Thoracic aorta (tissue), 2 donors: ENCODE data around the gene HSCB. TPM values are rescaled to one million over a fixed set of nuclear protein-coding genes. Genes with fewer than 3 reads are reported as not detected.

Experiments
- ATAC-seq: fragments of 150-250 bp; one replicate; pipeline ENCODE4 v1.8.0; 2017; ENCODE audit warnings: low read depth; ENCODE audit not compliant: insufficient number of reproducible peaks, low FRiP score
- DNase-seq: peaks from one replicate; pipeline ENCODE4 v3.0.0-alpha.2; 2020; ENCODE audit warnings: low spot score
- H3K27ac ChIP-seq, 2 donors: fragments of 200-600 bp; sonication (generic); 1 replicate in 1 of 2; 2 replicates in 1 of 2; pipeline ENCODE4 v1.5.1; 2016; ENCODE audit warnings: mild to moderate bottlenecking in 2 of 2, moderate library complexity in 2 of 2
- H3K27me3 ChIP-seq: fragments of 200-600 bp; sonication (generic); replicated peaks from 2 replicates; pipeline ENCODE4 v1.6.0; 2016; ENCODE audit warnings: mild to moderate bottlenecking; ENCODE audit not compliant: insufficient read depth
- H3K36me3 ChIP-seq: fragments of 200-600 bp; sonication (generic); one replicate; pipeline ENCODE4 v1.5.1; 2016
- H3K4me1 ChIP-seq, 2 donors: fragments of 200-600 bp; sonication (generic); 1 replicate in 1 of 2; 2 replicates in 1 of 2; pipeline versions ENCODE4 v1.5.1 to v1.6.0; 2016; ENCODE audit warnings: low read depth in 2 of 2, mild to moderate bottlenecking in 1 of 2; ENCODE audit not compliant: control insufficient read depth in 1 of 2
- H3K4me3 ChIP-seq: fragments of 200-600 bp; sonication (generic); 2 replicates; pipeline ENCODE4 v1.5.1; 2016; ENCODE audit warnings: mild to moderate bottlenecking
- H3K9me3 ChIP-seq: fragments of 200-600 bp; sonication (generic); 2 replicates; pipeline ENCODE4 v1.5.1; 2016
- total RNA-seq, 2 donors: library from RNA; depleted of rRNA; stranded (reverse); fragments of >200 nt; gene quantifications; one replicate each; pipeline versions ENCODE4 v1.1.0 to v1.2.3, GENCODE V29; 2016
- TF ChIP-seq, protein P1 (sequence below): fragments of 200-600 bp; sonication (generic); IDR thresholded peaks from one replicate; pipeline ENCODE4 v1.5.1; 2019; ENCODE audit warnings: antibody characterized with exemption

HSCB gene
- total RNA-seq, 2 donors from 2014 or later = 9.3 to 11.9 TPM

DNA sequence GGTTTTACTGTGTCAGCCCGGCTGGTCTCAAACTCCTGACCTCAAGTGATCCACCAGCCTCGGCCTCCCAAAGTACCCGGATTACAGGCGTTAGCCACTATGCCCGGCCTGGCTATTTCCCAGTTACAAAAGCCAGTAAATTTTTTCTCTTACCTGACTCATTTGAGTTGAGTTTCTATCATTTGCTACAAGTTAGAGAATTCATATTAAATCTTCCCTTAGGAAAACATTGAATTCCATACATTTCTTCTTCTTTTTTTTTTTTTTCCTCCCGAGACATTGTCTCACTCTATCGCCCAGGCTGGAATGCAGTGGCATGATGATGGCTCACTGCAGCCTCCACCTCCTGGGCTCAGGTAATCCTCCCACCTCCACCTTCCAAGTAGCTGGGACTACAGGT lies 26.2 kb upstream of the HSCB start:
- DNase-seq = no peak
- Histone ChIP-seq H3K9me3 (no peaks in the 10 kb centered on the region), H3K36me3 (no peaks in the 10 kb centered on the region), H3K4me3 (no peak overlapping the region), H3K4me1 (peaks cover 0 to 14% of the 10 kb centered on the region in 2 donors), H3K27ac (no peak overlapping the region), H3K27me3 (no peaks in the 10 kb centered on the region)
- ATAC-seq = no peak
- TF ChIP-seq, protein P1, sequence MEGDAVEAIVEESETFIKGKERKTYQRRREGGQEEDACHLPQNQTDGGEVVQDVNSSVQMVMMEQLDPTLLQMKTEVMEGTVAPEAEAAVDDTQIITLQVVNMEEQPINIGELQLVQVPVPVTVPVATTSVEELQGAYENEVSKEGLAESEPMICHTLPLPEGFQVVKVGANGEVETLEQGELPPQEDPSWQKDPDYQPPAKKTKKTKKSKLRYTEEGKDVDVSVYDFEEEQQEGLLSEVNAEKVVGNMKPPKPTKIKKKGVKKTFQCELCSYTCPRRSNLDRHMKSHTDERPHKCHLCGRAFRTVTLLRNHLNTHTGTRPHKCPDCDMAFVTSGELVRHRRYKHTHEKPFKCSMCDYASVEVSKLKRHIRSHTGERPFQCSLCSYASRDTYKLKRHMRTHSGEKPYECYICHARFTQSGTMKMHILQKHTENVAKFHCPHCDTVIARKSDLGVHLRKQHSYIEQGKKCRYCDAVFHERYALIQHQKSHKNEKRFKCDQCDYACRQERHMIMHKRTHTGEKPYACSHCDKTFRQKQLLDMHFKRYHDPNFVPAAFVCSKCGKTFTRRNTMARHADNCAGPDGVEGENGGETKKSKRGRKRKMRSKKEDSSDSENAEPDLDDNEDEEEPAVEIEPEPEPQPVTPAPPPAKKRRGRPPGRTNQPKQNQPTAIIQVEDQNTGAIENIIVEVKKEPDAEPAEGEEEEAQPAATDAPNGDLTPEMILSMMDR = no peak

DNA sequence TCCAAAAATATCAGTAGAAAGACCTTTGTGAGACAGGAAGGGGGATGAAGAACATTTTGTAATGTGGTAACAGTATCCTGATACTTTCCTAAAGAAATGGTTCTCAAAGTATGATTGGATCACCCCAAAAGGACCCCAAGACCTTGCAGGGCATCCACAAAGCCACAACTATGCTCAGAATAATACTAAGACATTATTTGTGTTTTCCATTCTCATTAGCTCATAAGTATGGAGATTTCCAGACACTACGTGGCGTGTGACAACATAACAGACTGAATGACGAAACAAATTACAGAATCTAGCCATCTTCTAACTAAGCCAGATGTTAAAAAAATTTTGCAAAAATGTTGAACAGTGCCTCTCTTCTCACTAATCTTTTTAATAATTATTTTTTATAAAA lies 25.2 kb upstream of the HSCB start:
- ATAC-seq = no peak
- DNase-seq = no peak
- TF ChIP-seq, protein P1 = no peak
- Histone ChIP-seq H3K36me3 (no peaks in the 10 kb centered on the region), H3K27ac (no peak overlapping the region), H3K4me1 (peaks cover 0 to 13% of the 10 kb centered on the region in 2 donors), H3K4me3 (no peak overlapping the region), H3K27me3 (no peaks in the 10 kb centered on the region), H3K9me3 (no peaks in the 10 kb centered on the region)

DNA sequence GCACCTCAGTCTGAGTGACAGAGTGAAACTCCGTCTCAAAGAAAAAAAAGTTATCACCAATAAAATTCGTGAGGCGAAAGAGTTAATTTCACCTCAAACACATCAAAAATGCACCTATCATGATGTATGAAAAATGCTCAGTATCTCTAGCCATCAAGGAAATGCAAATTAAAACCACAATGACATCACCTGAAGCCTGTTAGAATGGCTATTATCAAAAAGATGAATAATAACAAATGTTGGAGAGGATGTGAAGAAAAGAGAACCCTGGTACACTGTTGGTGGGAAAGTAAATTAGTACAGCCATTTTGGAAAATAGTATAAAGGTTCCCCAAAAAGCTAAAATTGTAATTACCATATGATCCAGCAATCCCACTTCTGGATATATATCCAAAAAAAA lies 23.8 kb upstream of the HSCB start:
- Histone ChIP-seq H3K4me1 (no peaks in the 10 kb centered on the region), H3K27me3 (no peaks in the 10 kb centered on the region), H3K4me3 (no peak overlapping the region), H3K27ac (no peak overlapping the region), H3K36me3 (no peaks in the 10 kb centered on the region), H3K9me3 (no peaks in the 10 kb centered on the region)
- ATAC-seq = no peak
- DNase-seq = no peak
- TF ChIP-seq, protein P1 = no peak

DNA sequence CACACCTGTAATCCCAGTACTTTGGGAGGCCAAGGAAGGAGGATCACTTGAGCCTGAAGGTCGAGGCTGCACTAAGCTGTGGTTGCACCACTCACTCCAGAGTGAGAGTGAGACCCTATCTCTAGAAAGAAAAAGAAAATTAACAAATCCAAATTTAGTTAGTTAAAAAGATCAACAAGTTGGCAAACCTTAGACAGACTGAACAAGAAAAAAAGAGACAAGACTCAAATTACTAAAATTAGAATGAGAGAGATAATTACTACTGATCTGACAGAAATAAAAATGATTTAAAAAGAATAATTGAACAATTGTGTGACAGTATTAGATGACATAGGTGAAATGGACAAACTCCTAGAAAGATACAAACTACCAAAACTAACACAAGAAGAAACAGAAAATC lies 13.8 kb upstream of the HSCB start:
- Histone ChIP-seq H3K27me3 (no peaks in the 10 kb centered on the region), H3K4me1 (no peaks in the 10 kb centered on the region), H3K4me3 (no peak overlapping the region), H3K27ac (no peak overlapping the region), H3K36me3 (no peaks in the 10 kb centered on the region), H3K9me3 (no peaks in the 10 kb centered on the region)
- TF ChIP-seq, protein P1 = no peak
- DNase-seq = no peak
- no peak for ATAC-seq

DNA sequence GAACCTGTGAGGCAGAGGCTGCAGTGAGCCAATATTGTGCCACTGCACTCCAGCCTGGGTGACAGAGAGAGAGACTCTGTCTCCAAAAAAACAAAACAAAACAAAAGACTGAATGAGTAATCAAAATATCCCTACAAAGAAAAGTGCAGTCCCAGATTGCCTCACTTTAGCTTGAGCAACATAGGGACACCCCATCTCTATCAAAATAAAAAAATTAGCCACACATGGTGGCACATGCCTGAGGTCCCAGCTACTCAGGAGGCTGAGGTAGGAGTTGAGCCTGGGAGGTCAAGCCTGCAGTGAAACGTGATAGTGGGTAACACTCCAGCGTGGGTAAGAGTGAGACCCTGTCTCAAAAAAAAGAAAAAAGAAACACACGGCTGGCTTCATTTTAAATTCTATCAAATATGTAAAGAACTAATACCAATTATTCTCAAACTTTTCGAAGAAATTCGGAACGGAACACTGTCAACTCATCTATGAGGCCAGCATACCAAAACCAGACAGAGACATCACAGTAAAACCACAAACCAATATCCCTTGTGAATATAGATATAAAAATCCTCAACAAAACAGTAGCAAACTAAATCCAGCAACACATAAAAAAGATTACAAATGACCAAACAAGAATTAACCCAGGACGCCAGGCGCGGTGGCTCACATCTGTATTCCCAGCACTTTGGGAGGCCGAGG lies 13.1 kb upstream of the HSCB start:
- Histone ChIP-seq H3K4me3 (no peak overlapping the region), H3K36me3 (no peaks in the 10 kb centered on the region), H3K27me3 (no peaks in the 10 kb centered on the region), H3K9me3 (no peaks in the 10 kb centered on the region), H3K4me1 (no peaks in the 10 kb centered on the region), H3K27ac (no peak overlapping the region)
- DNase-seq = no peak
- ATAC-seq = no peak
- TF ChIP-seq, protein P1 = no peak
